GM19043 (cell line): ENCODE results near the gene RAD21L1.
"Not testable (repeated sequence)": the region's sequence is repeated elsewhere in the genome, so short reads cannot be mapped to it uniquely, and the experiment has no call there.

Source experiments
- ATAC-seq: cut with Tn5 transposase; IDR thresholded peaks from one replicate; pipeline ENCODE4 v1.9.1; 2021; ENCODE audit warnings: low read depth; ENCODE audit not compliant: unreplicated experiment

Gene RAD21L1

GRCh38 chr20:1224205-1224890 is 1.5 kb upstream of the RAD21L1 start:
- ATAC-seq, result no peak

DNA sequence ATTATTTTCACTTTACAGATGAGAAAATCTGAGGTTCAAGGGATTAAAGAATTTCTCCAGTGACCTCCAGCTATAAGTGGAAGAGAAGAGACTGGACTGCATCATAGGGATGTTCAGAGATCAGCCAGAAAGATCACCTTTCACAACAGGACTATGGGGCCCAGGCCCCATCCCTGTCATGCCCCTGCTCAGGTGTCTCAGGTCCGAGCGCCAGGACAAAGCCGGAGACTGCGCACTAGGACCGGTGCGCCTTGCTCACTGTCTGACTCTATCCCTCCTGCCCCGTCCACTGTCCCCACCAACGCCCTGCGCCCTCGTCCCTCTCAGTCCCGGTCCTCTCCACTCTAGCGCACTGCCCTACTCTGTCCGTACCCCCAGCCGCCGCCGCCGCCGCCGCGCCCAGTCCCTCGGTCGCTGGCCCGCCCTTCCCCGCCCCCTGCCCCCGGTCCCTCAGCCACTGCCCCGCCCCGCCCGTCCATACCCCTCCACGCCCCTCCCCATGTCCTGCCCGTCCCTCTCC is 521 bp upstream of the RAD21L1 start:
- no peak for ATAC-seq

DNA sequence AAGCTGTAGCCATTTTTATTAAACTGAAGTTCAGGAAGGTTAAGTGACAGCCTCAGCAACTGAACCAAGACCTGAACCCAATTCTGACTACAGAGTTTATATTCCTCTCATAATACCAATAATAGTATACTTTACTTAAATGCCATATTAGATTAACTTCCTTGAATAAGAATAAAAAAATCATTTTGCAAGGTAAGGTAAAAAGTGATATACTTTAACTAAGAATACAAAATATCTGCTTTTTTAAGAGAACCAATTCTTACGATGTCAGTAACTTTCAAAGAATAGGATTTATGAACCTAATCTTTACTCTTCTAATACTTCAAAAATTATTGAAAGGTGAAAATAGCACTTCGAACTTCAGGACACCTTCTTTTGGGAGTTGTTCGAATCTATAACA is 3.7 kb downstream of the RAD21L1 start:
- no peak for ATAC-seq

- ATAC-seq, result no peak
Measured at GRCh38 chr20:1232286-1233111, 6.7 kb downstream of the RAD21L1 start.

- ATAC-seq, result no peak
Measured at GRCh38 chr20:1240549-1240948, 14.7 kb downstream of the RAD21L1 start.

GRCh38 chr20:1241456-1241855 is 15.6 kb downstream of the RAD21L1 start:
- no peak for ATAC-seq

DNA sequence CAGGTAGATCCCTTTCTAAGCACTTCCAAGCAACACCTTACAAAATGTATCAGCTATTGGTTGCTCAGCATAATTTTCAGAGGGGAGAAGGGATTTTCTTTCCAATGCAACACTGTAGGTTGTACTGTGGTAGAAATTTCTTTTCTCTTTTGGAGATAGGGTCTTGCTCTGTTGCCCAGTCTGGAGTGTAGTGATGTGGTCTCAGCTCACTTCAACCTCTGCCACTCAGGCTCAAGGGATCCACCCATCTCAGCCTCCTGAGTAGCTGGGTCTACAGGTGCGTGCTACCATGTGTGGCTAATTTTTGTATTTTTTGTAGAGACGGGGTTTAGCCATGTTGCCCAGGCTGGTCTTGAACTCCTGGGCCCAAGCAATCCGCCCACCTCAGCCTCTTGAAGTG is 16.3 kb downstream of the RAD21L1 start:
- ATAC-seq, result no peak

DNA sequence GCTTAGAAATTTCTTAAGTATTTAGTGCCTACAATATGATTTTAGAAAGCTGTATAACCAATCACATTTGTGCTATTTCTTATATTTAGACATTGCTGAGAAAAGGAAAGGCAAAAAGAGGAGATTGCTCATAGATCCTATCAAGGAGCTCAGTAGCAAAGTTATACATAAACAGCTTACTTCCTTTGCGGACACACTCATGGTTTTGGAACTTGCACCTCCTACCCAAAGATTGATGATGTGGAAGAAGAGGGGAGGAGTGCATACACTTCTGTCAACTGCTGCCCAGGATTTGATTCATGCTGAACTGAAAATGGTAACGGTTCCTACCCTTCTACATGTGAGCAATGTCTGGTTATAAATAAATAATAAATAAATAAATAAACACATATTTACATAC is 16.7 kb downstream of the RAD21L1 start:
- ATAC-seq, result no peak

DNA sequence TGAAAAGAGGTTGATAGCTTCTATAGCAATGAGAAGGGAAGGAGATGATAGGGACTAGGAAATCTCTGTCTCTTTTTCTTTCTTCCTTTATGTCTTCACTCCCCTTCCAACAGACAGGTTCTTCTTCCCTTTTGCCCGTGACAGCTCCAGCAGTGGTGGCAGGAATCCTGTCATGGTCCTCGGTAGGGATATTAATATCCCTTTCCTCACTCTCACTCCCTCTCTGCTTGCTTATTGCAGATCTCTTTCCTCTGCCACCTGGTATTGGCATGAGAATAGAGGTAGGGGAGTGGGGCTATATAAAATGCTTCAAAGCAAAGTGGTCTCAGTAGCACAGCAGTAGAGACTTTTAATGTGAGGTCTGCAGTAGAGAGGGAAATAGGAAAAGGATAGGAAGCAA is 19.7 kb downstream of the RAD21L1 start:
- ATAC-seq, result no peak

DNA sequence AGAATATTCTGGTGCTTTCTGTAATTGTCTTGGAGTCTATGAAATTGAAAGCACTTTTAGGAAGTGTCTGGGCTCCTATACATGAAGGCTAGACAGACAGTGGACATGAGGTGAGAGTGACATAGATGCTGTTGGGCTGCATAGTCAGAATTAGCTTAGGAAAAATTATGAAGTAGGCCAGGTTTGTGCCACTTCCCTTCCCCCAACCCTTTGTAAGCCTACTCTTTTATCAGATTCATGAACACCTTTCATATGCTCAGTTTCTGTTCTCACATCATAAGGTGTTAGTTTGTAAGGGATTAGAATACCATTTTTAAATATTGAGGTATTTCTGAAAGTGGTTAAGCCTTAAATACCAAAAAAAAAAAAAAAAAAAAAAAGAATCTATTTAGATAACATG is 21.8 kb downstream of the RAD21L1 start:
- no peak for ATAC-seq

- ATAC-seq, result not testable (repeated sequence)
Measured at GRCh38 chr20:1250282-1250681, 24.4 kb downstream of the RAD21L1 start.

GRCh38 chr20:1252416-1252815 is 26.6 kb downstream of the RAD21L1 start:
- ATAC-seq, result no peak

DNA sequence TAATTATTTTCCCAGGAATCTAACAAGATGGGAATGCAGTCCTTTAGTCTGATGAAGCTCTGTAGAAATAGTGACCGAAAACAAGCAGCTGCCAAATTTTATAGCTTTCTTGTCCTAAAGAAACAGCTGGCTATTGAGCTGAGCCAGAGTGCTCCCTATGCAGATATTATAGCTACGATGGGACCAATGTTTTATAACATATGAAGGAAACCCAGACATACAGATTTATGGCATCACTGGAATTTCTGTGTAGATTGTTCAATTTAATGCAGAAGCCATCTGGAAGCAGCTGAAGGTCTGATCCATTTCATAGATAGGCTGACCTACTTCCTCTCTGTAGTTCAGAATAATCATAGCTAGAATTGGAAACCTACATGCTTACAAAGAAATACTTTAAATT is 28.4 kb downstream of the RAD21L1 start:
- ATAC-seq, result no peak

- no peak for ATAC-seq
Measured at GRCh38 chr20:1255675-1256074, 29.8 kb downstream of the RAD21L1 start.

DNA sequence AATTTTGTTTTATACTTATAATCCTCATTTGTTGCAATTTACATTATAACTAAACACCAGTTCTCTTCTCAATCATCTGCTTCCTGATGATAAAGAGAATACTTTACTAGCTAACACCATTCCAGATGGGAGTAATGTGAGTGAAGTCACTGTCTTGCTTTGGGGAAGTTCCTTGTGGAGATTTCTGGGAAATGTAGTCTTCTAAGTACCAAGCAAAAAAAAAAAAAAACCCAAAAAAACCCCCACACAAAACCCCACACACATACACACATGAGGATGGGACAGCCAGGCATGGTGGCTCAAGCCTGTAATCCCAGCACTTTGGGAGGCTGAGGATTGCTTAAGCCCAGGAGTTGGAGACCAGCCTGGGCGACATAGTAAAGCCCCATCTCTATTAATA is 38.0 kb downstream of the RAD21L1 start:
- ATAC-seq, result no peak

DNA sequence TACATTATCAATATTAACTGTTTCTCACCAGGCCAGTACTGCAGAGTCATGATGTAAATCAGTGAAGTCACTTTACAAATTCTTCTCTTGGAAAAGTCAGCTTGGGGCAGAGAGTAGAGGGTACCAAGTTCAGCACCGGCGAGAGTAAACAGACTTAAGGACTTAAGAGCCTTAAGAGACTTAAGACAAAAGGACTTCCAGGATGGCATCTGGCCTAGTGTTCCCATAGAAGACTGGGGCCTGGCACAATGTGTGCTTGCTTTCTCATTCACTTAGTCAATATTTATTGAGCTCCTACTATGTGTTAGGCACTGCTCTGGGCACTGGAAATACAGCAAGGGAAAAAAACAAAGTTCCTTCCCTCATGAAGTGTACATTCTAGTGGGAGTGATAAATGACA is 38.9 kb downstream of the RAD21L1 start:
- ATAC-seq, result no peak

DNA sequence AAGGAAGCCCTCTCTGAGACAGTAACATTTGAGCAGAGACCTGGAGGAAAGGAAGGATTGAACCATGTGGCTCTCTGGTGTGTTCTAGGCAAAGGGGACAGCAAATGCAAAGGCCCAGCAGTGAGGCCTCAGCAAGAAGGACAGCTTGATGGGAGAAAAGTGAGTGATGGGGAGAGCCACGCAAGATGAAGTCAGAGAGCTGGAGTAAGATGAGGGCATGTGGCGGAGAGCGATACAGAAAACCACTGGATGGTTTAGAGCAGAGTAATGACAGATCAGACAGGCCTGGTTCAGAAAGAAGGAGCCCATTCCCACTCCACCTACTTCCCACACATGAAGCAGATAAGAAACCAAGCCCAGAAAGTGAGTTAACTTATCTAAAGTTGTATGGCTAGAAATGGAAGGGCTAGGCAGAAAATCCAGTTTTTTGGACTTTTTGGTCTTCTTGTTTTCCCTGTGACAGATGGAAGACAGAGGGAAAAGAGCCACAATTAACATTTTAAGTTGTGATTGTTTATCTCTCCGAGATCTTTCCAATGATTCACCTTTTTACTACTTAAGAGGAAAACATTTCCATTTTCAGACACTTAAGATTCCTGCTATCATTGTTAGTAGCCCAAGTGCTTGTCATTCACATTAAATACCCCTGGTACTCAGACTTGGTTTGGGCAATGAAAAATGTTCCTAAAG is 39.5 kb downstream of the RAD21L1 start:
- no peak for ATAC-seq

GRCh38 chr20:1265916-1266166 is 40.0 kb downstream of the RAD21L1 start:
- no peak for ATAC-seq

GRCh38 chr20:1266167-1266973 is 40.5 kb downstream of the RAD21L1 start, which contains the start of gene SNPH:
TSS of gene SNPH (plus strand) at chr20:1266294. CDS start at chr20:1296240, 29,946 bp downstream.
- no peak for ATAC-seq

GRCh38 chr20:1267161-1267560 is 41.3 kb downstream of the RAD21L1 start:
- ATAC-seq, result no peak
